NCI-H82 treated with DMSO at 0.1 percent for 48 hours (cell line): ENCODE measurements around the gene GGT7.
"Not testable (repeated sequence)": the region's sequence is repeated elsewhere in the genome, so short reads cannot be mapped to it uniquely, and the experiment has no call there.

ENCODE experiments used
- DNase-seq: peaks from one replicate; lab custom pipeline; 2025; ENCODE audit not compliant: unreplicated experiment; lab: John Stamatoyannopoulos, UW

GGT7 gene

DNA sequence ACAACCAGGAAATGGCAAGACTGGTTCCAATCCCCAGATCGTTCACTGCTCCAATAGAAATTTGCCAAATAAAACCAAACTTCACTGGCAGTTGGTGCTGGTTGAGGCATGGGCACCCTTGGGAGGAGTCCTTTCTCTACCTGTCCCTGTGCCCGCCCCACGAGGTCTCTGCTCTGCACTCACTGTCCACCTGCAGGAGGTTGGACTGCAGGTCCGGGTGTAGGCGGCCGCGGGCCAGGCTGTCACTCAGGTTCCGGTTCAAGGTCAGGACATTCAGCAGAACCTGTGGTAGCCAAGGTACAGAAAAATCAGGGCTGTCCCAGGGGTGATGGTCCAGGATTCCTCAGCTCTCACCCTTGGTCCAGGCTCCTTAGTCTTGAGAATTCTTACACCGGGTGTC, 22.9 kb downstream of the GGT7 start:
- DNase-seq = no peak

DNA sequence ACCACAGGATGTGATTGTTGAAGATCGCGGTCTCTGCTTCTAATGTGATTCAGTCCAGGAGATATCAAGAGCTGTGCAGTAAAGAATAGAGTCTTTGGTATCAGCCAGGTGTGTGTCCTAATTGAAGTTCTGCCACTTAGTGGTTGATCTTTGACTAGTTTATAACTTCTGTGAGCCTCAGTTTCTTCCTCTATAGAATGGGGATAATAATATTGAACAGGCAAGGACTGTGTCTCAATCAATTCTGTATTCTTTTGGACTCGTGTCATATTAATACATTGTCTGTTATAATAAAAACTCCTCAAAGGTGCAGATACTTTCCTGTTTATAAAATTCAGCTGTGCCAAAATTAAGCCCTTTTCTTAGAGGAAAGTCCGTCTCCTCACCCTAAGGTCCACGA, 24.1 kb downstream of the GGT7 start:
- DNase-seq = no peak

DNA sequence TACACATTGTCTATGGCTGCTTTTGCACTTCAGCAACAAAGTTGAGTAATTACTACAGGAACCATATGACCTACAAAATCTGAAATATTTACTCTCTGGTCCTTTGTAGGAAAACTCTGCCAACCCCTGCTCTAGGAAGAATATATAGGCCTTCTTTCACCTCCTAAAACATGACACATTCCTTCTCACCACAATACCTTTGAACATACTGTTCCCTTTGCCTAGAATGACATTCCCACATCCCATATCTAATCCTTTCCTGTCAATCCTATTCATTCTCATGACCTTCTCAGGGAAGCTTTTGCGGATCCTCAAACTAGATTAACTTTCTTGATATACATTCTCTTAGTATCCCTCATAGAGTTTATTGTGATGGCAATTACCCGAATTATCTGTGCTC, 29.2 kb downstream of the GGT7 start:
- DNase-seq = no peak

DNA sequence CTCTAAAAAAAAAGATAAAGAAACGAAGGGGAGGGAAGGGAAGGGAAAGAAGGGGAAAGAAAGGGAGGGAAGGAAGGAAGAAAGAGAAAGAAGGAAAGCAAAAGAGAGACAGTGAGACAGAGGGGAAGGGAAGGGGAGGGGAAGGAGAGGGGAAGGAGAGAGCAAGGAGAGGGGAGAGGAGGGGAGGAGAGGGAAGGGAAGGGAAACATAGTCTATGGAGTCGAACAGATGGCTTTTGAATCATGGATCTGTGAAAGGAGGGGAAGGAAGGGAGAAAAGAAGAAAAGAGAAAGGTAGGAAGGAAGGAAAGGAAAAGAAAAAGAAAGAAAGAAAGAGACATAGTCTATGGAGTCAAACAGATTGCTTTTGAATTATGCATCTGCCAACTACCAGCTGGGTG, 30.5 kb downstream of the GGT7 start:
- no peak for DNase-seq

DNA sequence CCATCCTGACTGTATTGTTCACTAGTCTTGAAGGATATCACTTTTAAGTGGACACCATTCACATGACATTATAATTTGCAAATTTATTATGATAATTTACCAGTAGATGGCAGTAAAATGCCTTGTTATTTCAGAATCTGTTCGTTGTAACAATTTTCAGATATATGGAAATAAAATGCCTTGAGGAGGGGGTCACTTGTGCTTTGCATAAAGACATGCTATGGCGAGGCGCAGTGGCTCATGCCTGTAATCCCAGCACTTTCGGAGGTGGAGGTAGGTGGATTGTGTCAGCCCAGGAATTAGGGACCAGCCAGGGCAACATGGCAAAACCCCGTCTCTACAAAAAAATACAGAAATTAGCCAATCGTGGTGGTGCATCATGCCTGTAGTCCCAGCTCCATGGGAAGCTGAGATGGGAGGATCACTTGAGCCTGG, 38.2 kb downstream of the GGT7 start:
- DNase-seq = no peak

DNA sequence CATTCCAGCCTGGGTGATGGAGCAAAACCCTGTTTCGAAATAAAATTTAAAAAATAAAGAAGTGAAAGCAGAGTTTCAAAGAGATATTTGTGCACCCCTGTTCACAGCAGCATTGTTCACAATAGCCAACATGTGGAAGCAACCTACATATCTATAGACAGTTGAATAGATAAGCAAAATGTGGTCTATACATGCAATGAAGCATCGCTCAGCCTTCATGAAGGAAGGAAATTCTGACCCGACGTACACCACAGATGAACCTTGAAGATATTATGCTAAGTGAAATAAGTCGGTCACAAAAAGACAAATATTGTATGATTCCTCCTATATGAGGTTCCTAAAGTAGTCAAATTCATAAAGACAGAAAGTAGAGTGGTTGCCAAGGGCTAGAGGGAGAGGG, 40.7 kb downstream of the GGT7 start:
- DNase-seq = no peak

DNA sequence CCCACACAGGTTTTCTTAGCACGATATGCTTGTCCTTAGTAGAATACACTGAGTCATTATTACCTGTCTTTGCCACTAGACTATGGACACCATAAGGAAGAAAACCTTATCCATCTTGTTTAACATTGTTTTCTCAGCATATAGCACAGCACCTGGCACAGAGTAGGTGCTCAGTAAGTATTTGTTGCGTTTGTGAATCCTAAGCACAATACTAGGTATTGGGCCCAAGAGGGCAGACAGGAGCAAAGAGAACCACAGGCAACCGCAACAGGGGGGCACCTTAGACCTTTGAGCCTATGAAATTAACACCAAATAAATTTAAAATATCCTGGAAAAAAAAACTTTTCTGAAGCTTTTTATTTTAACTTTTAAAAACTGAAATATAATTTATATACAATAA, 43.5 kb downstream of the GGT7 start:
- no peak for DNase-seq

DNA sequence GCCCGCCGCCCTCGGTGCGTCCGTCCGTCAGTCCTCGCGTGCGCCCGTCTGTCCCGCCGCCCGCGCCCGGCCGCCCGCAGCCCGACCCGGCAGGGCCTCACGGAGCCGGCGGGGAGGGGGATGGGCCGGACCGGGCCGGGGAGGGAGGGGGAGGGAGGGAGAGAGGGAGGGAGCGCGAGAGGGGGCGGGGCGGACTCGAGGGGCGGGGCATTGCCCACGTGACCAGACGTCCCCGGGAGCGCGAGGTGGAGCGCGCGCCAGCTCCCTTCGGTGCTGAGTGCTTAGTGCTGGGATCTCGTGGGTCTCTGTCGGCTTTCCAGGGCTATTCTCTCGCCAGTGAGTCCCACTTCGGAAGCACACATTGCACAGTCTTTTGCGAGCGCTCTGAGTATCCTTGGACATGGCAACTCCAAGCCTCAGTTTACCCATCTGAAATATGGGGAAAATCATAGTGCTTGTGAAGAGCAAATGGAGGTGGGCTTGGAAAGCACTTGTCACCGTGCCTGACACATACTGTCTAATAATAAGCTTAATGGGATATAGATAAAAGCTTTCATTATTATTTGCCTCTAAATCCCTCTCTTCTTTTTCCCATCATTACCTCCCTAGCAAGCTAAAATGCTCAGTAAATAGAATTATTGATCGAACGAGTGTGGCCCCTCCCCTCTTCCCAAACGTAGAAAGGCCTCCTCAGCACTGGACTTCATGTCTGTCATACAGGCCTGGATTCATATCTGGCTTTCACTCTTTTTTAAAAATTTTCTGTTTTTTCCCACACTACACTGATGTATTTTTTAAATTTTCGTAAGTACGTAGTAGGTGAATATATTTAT, 46.9 kb downstream of the GGT7 start, which contains the start of gene NCOA6:
NCOA6 (minus strand) TSS at position 122 of the 833 bp plus-strand sequence. CDS start 43,296 bp downstream, outside the sequence.
- peak; percentile 61 for DNase-seq

DNA sequence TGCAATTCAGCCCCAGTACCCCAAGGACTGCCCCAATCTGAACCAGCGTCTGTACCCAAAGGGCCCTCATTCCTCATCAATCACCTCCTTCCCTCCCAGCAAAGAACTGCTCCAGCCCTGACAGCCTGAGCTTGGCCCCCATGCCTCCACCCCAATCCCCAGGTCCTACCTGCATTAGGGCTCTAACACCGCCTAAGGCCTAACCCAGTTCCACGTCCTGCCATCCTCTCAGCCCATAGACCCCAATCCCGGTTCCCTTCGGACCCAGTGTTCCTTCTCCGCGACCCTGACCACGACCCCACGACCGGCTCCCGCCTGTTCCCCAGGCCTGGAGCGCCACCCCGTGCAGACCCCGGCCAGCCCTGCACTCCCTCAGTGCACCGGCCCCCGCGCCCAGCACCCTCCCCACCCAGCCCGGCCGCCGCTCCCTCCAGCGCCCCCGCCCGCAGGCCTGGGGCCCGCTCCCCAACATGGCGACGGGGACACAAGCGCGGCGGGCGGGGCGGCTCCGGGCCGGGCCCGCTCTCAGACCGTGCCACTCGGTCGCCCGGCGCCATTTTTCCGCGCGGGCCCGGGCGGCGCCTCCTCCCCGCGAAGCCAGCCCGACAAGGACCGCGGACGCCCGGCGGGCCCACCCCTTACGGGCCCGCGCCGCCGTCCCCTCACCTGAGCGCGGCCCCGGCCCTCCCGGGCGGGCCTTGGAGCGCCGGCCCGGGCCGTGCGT, 47.7 kb downstream of the GGT7 start:
- DNase-seq = no peak

DNA sequence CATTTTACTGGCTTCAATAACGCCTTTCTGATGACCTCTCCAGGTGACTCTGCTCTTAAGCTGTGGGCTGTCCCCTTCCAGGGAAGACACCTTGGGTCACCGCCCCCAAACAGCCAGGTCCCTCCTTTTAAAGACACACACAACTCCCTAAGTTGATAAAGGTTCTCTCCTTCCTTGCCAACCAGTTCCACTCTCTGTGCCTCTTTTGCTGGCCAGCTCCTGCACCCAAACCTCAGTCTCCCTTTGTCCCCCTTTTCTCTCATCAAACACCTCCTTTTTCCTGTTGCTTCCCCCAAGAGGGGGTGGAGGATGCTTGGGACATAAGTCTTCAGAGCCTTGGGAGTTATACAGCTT, 48.2 kb downstream of the GGT7 start:
- DNase-seq = peak; percentile 35

DNA sequence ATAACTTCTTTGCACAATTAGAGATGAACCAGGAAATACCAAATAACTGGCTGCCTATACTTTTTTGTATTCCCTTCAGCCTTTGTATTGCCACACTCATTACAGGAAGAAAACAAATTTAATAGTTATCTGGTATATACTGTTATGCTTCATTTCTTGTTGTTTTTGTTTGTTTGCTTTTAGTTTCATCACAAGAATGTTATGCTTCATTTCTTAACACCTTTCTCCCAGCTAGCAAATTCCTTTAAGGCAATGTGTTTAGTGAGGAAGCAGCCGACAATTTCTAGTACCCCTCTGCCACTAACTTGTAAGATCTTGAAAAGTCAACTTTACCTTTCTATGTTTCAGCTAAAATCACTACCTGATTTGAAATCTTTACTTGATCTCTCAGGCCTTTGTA, 48.6 kb downstream of the GGT7 start:
- DNase-seq = no peak

DNA sequence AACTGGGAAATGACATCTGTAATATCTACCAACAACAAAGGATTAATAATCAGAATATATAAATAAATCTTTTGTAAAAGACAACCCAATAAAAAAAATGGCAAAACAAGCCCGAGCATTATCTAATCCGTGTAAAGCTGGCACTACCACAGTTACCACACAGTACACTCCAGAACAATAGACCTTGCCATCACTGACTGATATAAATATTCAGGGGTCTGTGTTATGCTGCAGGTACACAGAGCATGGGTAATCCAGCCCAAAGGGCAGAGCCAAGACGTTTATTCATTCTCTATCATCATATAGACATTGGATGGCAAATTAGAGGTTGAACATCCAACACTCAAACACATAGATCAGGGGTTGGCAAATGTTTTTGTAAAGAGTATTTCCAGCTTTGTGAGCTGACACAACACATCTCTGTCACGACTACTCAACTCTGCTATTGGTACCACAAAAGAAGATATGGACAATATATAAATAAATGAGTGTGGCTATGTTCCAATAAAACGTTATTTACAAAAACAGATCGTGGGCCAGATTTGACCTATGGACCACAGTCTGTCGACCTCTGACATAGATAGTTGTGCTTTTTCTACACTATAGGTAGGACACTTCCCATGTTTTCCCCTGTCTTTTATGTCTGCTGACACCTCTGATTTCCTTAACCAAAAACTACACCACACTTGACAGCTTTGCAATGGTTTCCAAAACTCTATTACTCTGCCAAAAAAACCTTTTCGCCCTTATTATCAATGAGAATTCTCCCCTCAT, 51.7 kb downstream of the GGT7 start:
- no peak for DNase-seq

DNA sequence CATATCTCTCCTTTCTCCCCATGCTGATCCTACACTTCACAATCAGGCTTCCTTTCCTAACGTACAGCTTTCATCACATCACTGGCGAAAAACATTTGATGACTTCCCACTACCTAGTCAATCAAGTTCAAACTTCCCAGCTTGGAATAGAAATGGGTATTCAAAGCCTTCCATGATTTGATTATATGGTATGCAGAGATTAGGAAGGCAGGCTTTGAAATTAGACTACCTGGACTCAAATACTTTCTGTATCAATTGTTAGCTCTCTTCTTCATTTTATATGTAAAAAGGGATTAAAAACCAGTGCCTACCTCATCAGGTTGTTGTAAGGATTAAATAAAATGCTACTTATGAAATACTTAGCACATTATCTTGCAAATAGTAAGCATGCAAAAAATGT, 54.9 kb downstream of the GGT7 start:
- peak; percentile 15 for DNase-seq

DNA sequence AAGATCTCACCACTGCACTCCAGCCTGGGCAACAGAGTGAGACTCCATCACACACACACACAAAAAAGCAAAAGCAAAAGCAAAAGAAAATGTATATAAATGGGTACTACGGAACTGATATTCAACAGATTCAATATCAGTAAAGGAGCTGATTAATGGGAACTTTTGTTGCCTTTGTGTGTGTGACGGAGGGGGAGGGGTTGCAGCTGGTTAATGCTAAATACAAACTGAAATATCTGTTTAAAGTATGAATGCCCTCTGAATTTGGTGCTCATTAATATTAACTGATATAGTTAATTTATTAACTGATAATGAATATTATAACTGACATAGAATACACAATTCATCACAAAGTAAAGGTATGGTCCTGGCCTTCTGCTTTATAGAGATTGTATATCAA, 55.6 kb downstream of the GGT7 start:
- DNase-seq = no peak

DNA sequence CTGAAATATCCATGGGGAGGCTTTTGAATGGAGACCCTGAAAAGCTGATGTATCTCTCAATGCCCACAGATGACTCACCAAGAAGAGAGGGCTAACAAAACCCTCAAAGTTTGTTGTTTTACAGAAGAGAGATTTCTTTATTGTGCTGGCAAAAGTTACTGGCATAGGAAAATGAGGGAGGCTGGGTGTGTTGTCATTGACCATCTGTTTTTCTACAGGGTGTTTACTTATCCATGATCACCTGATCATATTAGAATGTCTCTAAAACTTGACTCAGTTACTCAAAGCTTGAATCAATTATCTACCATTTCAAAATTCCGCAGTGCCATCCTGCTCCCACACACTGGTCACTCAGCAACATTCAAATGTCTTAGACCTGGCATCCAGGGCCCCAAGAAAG, 57.0 kb downstream of the GGT7 start:
- DNase-seq = no peak

DNA sequence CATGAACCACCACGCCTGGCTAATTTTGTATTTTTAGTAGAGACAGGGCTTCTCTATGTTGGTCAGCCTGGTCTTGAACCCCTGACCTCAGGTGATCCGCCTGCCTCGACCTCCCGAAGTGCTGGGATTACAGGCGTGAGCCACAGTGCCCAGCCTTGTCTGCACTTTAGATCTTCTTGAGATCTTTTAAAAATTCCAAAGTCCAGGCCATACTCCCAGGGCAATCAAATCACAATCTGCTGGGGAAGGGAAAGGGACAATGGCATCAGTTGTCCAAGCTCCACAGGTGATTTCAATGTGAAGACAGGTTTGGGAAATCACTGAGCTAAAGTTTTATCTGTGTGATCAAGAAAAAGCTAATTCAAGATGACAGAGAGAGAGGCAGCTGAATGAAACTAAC, 64.1 kb downstream of the GGT7 start:
- no peak for DNase-seq

DNA sequence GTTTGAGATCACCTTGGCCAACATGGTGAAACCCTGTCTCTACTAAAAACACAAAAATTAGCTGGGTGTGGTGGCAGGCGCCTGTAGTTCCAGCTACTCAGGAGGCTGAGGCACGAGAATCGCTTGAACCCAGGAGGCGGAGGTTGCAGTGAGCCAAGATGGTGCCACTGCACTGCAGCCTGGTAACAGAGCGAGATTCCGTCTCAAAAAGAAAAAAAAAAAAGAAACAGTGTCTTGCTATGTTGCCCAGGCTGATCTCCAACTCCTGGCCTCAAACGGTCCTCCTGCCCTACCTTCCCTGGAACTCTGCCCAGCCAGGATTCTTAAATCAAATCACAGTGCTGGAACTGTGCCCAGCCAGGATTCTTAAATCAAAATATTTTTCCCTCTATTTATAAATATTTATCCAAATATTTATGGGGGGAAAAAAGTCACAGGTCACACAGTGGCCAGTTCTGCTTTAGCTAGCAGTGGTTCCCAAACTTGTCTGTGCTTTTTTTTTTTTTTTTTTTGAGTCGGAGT, 64.7 kb downstream of the GGT7 start:
- not testable (repeated sequence) for DNase-seq

DNA sequence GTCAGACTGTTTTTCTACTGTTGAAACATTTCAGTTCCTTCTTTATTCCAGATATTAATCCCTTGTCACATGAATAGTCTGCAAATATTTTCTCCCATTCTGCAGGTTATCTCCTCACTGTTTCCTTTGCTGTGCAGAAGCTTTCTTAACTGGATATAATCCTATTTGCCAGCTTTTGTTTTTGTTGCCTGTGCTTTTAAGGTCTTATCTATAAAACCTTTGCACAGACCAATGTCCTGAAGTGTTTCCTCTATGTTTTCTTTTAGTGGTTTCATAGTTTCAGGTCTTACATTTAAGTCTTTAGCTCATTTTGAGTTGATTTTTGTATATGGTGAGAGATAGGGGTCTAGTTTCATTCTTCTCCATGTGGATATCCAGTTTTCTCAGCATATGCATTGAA, 66.4 kb downstream of the GGT7 start:
- DNase-seq = peak; percentile 51

DNA sequence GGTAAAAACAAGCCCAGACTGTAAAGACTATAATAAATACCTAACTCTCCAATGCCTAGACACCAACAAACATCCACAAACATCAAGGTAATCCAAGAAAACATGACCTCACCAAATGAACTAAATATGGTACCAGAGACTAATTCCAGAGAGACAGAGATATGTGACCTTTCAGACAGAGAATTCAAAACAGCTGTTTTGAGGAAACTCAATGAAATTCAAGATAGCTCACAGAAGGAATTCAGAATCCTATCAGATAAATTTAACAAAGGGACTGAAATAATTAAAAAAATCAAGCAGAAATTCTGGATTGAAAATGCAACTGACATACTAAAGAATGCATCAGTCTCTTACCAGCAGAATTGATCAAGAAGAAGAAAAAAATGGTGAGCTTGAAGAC, 73.8 kb downstream of the GGT7 start:
- no peak for DNase-seq

DNA sequence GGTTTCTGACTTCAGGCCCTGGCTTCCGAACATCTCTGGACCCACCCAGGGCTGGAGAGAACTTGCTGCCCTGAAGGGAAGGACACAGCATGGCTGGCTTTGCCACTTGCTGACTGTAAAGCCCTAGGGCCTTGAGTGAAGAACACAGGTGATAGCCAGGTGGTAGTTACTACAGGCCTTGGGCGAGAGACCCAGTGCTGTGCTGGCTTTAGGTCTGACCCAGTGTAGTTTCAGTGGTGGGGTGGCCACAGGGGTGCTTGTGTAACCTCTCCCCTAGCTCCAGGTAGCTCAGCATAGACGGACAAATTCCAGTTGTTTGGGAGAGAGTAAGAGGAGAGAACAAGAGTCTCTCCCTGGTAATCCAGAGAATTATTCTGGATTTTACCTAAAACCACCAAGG, 74.3 kb downstream of the GGT7 start:
- DNase-seq = no peak
